Duodenal mucosa (tissue), 2 donors: ENCODE data around the gene CYB5RL.

ENCODE experiments used
- H3K27ac ChIP-seq: one replicate; pipeline ENCODE4 v1.7.0; 2013; ENCODE audit warnings: low read depth, low read length
- H3K27me3 ChIP-seq, 2 donors: one replicate each; pipeline ENCODE4 v1.7.0; 2013; ENCODE audit warnings: low read length in 2 of 2, control low read depth in 1 of 2; ENCODE audit not compliant: insufficient read depth in 2 of 2, control insufficient read depth in 1 of 2
- H3K36me3 ChIP-seq, 2 donors: one replicate each; pipeline ENCODE4 v1.7.0; 2013; ENCODE audit warnings: low read length in 2 of 2, control low read depth in 1 of 2; ENCODE audit not compliant: insufficient read depth in 2 of 2, control insufficient read depth in 1 of 2
- H3K4me1 ChIP-seq, 2 donors: one replicate each; pipeline ENCODE4 v1.7.0; 2013; ENCODE audit warnings: low read length in 2 of 2, control low read depth in 1 of 2; ENCODE audit not compliant: insufficient read depth in 2 of 2, control insufficient read depth in 1 of 2
- H3K4me3 ChIP-seq, 2 donors: one replicate each; pipeline ENCODE4 v1.7.0; 2013; ENCODE audit warnings: low read length in 2 of 2, low read depth in 1 of 2
- H3K9ac ChIP-seq, 2 donors: one replicate each; pipeline ENCODE4 v1.7.0; 2013; ENCODE audit warnings: low read length in 2 of 2, low read depth in 1 of 2
- H3K9me3 ChIP-seq, 2 donors: one replicate each; pipeline ENCODE4 v1.7.0; 2013; ENCODE audit warnings: low read length in 2 of 2, control low read depth in 1 of 2; ENCODE audit not compliant: control insufficient read depth in 1 of 2

CYB5RL gene

GRCh38 chr1:54191525-54191924, 8.3 kb downstream of the CYB5RL start:
- H3K36me3 ChIP-seq = peaks cover 3 to 43% of the 10 kb centered on the region in 2 donors
- H3K4me3 ChIP-seq = no peak overlapping the region
- H3K4me1 ChIP-seq = no peaks in the 10 kb centered on the region

GRCh38 chr1:54190526-54190925, 9.3 kb downstream of the CYB5RL start:
- no peak overlapping the region for H3K27ac ChIP-seq
- H3K9ac ChIP-seq = no peak overlapping the region
- no peaks in the 10 kb centered on the region for H3K9me3 ChIP-seq
- H3K4me3 ChIP-seq = no peak overlapping the region
- H3K4me1 ChIP-seq = no peaks in the 10 kb centered on the region
- H3K36me3 ChIP-seq = peaks cover 3 to 40% of the 10 kb centered on the region in 2 donors
- no peaks in the 10 kb centered on the region for H3K27me3 ChIP-seq

More at GRCh38 chr1:54191525-54191924, 8.3 kb downstream of the CYB5RL start:
- no peak overlapping the region for H3K9ac ChIP-seq
- H3K27ac ChIP-seq = no peak overlapping the region
- no peaks in the 10 kb centered on the region for H3K9me3 ChIP-seq
- no peaks in the 10 kb centered on the region for H3K27me3 ChIP-seq

GRCh38 chr1:54188291-54188690, 11.5 kb downstream of the CYB5RL start:
- H3K27me3 ChIP-seq = no peaks in the 10 kb centered on the region
- H3K9ac ChIP-seq = no peak overlapping the region
- no peaks in the 10 kb centered on the region for H3K9me3 ChIP-seq
- no peak overlapping the region for H3K4me3 ChIP-seq
- H3K27ac ChIP-seq = no peak overlapping the region
- peaks cover 0 to 24% of the 10 kb centered on the region in 2 donors for H3K36me3 ChIP-seq
- H3K4me1 ChIP-seq = no peaks in the 10 kb centered on the region

- Histone ChIP-seq H3K9ac (no peak overlapping the region), H3K36me3 (peaks cover 0 to 13% of the 10 kb centered on the region in 2 donors), H3K4me1 (no peaks in the 10 kb centered on the region), H3K4me3 (no peak overlapping the region), H3K9me3 (no peaks in the 10 kb centered on the region), H3K27me3 (no peaks in the 10 kb centered on the region), H3K27ac (no peak overlapping the region)
These were observed 13.8 kb downstream of the CYB5RL start for GRCh38 chr1:54186056-54186455.

GRCh38 chr1:54180701-54181360, 19.0 kb downstream of the CYB5RL start:
- Histone ChIP-seq H3K27ac (no peak overlapping the region), H3K27me3 (no peaks in the 10 kb centered on the region), H3K36me3 (peaks cover 0 to 15% of the 10 kb centered on the region in 2 donors), H3K4me1 (no peaks in the 10 kb centered on the region), H3K9me3 (no peaks in the 10 kb centered on the region), H3K4me3 (no peak overlapping the region), H3K9ac (no peak overlapping the region)

- Histone ChIP-seq H3K4me3 (no peak overlapping the region), H3K9ac (no peak overlapping the region), H3K9me3 (no peaks in the 10 kb centered on the region), H3K36me3 (peaks cover 0 to 19% of the 10 kb centered on the region in 2 donors), H3K27me3 (no peaks in the 10 kb centered on the region), H3K27ac (no peak overlapping the region), H3K4me1 (no peaks in the 10 kb centered on the region)
These were observed 21.3 kb downstream of the CYB5RL start for GRCh38 chr1:54178296-54179070.

GRCh38 chr1:54177726-54178125, 22.1 kb downstream of the CYB5RL start:
- Histone ChIP-seq H3K27me3 (no peaks in the 10 kb centered on the region), H3K4me3 (no peak overlapping the region), H3K4me1 (no peaks in the 10 kb centered on the region), H3K36me3 (peaks cover 0 to 19% of the 10 kb centered on the region in 2 donors), H3K9me3 (no peaks in the 10 kb centered on the region), H3K9ac (no peak overlapping the region), H3K27ac (no peak overlapping the region)

- Histone ChIP-seq H3K36me3 (peaks cover 0 to 19% of the 10 kb centered on the region in 2 donors), H3K27ac (no peak overlapping the region), H3K27me3 (no peaks in the 10 kb centered on the region), H3K9me3 (no peaks in the 10 kb centered on the region), H3K4me1 (no peaks in the 10 kb centered on the region), H3K4me3 (no peak overlapping the region), H3K9ac (no peak overlapping the region)
These were observed 23.1 kb downstream of the CYB5RL start for GRCh38 chr1:54176621-54177327.

GRCh38 chr1:54174106-54174505, 25.7 kb downstream of the CYB5RL start:
- H3K36me3 ChIP-seq = peaks cover 0 to 11% of the 10 kb centered on the region in 2 donors
- no peaks in the 10 kb centered on the region for H3K4me1 ChIP-seq
- no peak overlapping the region for H3K9ac ChIP-seq
- H3K27me3 ChIP-seq = no peaks in the 10 kb centered on the region
- no peaks in the 10 kb centered on the region for H3K9me3 ChIP-seq
- H3K4me3 ChIP-seq = no peak overlapping the region
- H3K27ac ChIP-seq = no peak overlapping the region

GRCh38 chr1:54173681-54174080, 26.1 kb downstream of the CYB5RL start:
- Histone ChIP-seq H3K9me3 (no peaks in the 10 kb centered on the region), H3K9ac (no peak overlapping the region), H3K36me3 (peaks cover 0 to 7% of the 10 kb centered on the region in 2 donors), H3K4me3 (no peak overlapping the region), H3K27me3 (no peaks in the 10 kb centered on the region), H3K27ac (no peak overlapping the region), H3K4me1 (no peaks in the 10 kb centered on the region)
